ENCODE results near the gene SENP5.
A peak's percentile ranks its signal among the peaks of the same experiment; 100 is the strongest.

Gene SENP5

DNA sequence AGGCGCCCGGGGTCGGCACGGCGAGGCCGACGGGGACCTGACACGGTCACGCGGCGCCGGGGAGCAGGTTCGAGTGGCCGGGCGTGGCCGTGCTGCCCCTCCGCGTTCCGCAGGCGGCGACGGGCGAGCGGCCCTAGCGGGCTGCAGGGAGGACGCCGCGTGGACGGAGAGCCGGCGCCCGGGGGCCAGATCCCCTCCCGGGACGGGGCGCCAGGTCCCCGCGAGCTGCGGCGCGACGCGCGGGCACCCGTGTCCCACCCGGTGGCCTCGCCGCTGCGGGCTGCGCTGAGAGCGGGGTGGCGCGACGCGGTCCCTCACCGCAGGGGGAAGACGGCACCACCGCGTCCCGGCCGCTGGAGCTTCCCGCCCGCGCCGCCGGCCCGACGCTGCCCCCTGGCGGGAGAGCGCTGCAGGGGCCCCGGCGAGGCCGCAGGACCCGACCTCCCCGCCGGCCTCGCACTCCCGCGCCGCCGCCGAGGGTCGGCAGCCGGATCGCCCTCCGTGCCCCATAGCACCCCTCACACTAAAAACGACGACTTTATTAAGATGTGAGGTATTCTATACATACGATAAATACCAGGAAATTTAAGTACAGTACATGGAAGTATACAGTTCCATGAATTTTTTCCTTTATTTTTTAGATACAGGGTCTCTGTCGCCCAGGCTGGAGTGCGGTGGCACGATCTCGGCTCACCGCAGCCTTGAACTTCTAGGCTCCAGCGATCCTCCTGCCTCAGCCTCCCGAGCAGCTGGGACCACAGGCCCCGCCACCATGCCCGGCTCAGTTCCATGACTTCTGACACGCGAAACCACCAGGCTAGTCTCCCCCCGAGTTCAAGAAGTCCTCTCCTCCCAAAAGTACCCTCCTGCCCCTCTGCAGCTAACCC lies 102.2 kb downstream of the SENP5 start:
- DNase-seq: peak; percentile 79

DNA sequence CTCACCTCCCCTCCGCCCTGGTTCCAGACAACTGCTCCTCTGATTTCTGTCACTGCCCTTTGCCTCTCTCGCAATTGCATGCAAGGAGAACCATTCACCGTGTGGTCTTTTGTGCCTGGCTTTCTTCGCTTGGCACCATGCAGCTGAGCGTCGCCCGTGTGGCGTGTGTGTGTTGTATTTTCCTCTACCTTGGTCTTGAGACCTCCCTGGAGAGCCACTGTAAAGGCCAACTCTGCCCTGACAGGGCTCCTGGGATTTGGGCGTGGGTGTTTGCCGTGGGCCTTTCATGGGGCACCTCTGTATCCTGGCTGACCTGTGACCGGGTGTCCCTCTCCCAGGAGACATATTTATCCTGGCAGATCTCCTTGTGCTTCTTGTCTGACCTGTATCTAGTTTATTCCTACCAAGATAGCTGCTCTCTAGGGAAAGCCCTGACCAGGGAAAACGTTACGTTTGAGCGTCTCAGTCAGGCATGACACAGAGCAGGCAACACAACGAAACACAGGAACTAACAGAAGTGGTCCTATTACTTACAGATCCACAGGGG lies 102.9 kb downstream of the SENP5 start:
- no peak for DNase-seq

DNA sequence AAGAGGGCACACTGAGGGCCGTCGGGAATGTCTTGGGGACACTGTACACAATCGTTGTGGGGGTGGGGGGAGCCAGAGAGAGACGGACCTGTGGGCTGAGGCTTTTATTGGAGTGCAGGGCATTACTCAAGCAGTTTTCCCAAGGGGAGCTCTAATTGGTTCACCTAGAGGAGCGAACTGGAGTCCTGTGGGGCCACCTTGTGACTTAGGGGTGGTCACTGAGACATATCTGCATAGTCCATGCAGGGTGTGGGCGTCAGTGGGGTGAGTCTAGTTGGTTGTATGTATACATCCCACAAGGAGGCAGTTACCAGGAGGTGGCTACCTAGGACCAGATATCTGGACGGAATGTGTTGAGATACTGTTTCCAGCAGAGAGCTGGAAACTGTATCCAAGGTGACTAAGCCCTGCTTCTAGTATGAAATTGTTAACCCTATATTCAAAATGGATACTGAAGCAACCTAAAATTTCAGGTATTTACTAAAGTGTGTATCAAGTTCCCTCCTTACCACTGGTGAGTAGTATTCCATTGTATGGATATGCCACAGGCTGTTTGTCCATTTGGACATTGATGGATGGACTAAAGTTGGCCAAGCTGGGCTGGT lies 103.5 kb downstream of the SENP5 start:
- DNase-seq: no peak

DNA sequence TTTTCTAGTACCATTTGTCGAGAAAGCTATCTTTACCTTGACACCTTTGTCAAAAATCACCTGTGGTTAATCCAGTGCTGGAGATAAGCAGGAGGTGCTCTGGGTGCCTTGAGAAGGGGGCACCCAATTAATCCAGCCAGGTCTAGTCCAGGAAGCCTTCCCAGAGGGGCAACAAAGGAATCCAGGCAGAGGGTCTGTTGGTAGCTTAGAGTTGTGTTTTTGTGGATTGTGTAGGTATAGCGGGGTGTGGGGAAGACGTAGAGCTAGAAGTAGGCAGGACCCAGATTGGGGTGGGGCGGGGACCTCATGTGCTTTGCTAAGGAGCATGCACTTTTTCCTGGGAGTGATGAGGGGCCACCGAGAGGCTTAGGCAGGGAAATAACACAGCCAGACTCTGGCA lies 106.9 kb downstream of the SENP5 start:
- DNase-seq: no peak

DNA sequence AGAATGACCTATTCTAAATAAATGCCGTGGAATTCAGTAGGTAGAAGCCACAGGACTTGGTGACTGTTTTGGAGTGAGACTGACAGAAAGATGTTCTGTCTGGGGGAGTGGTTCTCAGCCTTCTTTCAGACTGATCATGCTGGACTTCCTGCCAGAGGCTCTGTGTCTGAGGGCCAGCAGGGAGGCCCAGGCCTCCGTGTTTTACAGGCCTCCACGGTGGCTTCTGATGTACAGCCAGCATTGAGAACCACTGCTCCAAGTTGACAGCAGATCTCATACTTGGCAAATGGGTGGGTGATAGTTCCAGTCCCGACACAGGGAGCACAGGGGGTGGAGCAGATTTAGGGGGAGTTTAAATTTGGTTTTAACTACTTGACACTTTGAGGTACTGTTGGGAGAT lies 107.6 kb downstream of the SENP5 start:
- no peak for DNase-seq

DNA sequence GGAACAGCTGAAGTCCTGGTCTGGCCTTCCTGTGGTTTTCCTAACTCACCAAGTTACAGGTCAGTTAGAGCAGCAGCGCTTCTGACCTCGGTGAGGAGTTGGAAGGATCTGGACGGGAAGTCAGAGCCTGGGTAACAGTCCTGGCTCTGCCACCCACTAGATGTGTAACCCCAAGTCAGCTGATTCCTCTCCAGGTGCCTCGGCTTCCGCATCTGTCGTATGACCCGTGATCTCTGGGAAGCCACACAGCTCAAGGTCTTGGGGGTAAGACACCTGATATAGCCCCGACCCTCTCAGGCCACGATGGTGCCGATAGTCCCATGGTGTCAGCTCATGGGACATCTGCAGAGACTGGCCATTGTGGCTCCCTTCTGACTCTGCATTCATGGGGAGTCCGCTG lies 109.2 kb downstream of the SENP5 start:
- DNase-seq: no peak

DNA sequence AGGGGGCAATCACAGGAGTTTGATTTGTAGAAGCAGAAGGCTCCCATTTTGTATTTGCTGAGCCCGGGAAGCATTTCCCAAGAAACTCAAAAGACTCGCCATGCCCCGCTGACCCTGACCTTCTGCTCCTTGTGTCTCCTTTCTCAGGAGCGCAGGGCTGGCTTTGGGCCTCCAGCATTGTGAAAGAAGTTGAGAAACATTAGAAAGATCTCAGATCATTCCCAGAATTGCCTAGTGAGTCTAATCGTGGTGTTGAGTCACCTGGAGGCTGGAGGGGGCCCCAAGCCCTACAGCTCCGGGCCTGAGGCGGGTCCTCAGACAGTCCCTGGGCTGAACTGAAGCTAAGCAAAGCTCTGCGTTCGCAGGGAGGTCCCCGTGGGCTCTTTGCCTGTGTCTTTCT lies 111.8 kb downstream of the SENP5 start:
- no peak for DNase-seq

DNA sequence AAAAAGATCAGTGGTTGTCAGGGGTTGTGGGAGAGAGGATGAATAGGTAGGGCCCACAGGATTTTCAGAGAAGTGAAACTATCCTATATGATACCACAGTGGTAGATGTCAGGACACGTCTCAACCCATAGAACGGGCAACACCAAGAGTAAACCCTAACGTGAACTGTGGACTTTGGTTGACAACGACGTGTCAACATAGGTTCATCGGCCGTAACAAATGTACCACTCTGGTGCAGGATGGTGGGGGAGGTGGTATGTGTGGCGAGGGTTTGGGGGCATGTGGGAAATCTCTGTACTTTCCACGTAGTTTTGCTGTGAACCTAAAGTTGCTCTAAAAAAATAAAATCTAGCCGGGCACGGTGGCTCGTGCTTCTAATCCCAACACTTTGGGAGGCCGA lies 113.9 kb downstream of the SENP5 start:
- no peak for DNase-seq

DNA sequence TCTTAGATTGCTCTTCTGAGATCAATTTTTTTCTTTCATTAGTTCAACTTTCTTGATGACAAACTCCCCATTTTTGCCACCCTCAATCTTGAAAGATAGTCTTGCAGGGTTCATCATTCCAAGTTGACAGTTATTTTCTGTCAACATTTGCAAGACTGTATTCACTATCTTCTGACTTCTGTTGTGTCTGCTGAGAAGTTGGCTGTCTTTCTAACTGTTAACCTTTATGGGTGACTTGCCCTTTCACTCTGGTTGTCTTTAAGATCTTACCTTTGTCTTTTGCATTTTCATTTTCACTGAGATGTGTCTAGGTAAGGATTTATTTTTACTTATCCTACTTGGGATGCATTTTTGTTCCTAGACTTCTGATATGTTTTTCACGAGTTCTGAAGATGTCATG lies 115.5 kb downstream of the SENP5 start:
- no peak for DNase-seq

Data from activated T-cell treated with anti-CD3 and anti-CD28 coated beads, Interleukin-2, amount 50 U/mL, for 1 hour (primary cell).